ENCODE results near the gene EIF2B4.

GRCh38 chr2:27375513-27376099 lies 5.5 kb upstream of the EIF2B4 start:
- TF ChIP-seq CTCF (IDR thresholded peaks at IDR 0.05) (no peak), POLR2A (IDR thresholded peaks at IDR 0.05) (no peak)
